HepG2 (cell line): ENCODE results near the gene CLCNKA. TPM values are rescaled to one million over a fixed set of nuclear protein-coding genes. Genes with fewer than 3 reads are reported as not detected.

Experiments used
- CBX2 ChIP-seq, 2 experiments: fragments of 200-600 bp in 1 of 2; sonication (generic); formaldehyde crosslinking in 1 of 2; IDR thresholded peaks; 2 replicates each; pipeline versions ENCODE4 v1.7.0 to v1.8.1; 2018 to 2022; ENCODE audit warnings: low read depth in 2 of 2, low read length in 1 of 2, mild to moderate bottlenecking in 1 of 2, missing genetic modification reagents in 1 of 2
- CC2D1A ChIP-seq: sonication (generic); formaldehyde crosslinking; IDR thresholded peaks from 2 replicates; pipeline ENCODE4 v1.8.1; 2023; ENCODE audit warnings: mild to moderate bottlenecking, missing genetic modification reagents
- EHMT2 ChIP-seq: fragments of 200-600 bp; sonication (generic); IDR thresholded peaks from 2 replicates; pipeline ENCODE4 v1.7.0; 2017; ENCODE audit warnings: antibody characterized with exemption, low read depth, low read length, borderline replicate concordance
- FOXK2 ChIP-seq: fragments of 450-650 bp; IDR thresholded peaks from 2 replicates; pipeline ENCODE4 v1.6.1; 2016
- ISL2 ChIP-seq: sonication (generic); formaldehyde crosslinking; IDR thresholded peaks from 2 replicates; pipeline ENCODE4 v1.5.0; 2020; ENCODE audit warnings: missing genetic modification reagents
- MAZ ChIP-seq, 2 experiments: sonication (generic) in 1 of 2; formaldehyde crosslinking in 1 of 2; IDR thresholded peaks; 2 replicates each; pipeline versions ENCODE4 v1.5.0 to v1.6.1; 2012 to 2020; ENCODE audit warnings: low read depth in 2 of 2, mild to moderate bottlenecking in 2 of 2, borderline replicate concordance in 1 of 2, improper control_type of control experiment in 1 of 2, low read length in 1 of 2, missing genetic modification reagents in 1 of 2, moderate library complexity in 1 of 2
- MEIS2 ChIP-seq: sonication (generic); formaldehyde crosslinking; IDR thresholded peaks from 2 replicates; pipeline ENCODE4 v1.9.0; 2021; ENCODE audit warnings: mild to moderate bottlenecking, missing genetic modification reagents
- MXI1 ChIP-seq: IDR thresholded peaks from 3 replicates; pipeline ENCODE4 v1.6.1; 2012; ENCODE audit warnings: low read depth, low read length, inconsistent platforms, borderline replicate concordance
- MYC ChIP-seq: sonication (generic); formaldehyde crosslinking; IDR thresholded peaks from 2 replicates; pipeline ENCODE4 v1.9.0; 2021; ENCODE audit warnings: missing genetic modification reagents, borderline replicate concordance
- NAIF1 ChIP-seq: sonication (generic); formaldehyde crosslinking; IDR thresholded peaks from 2 replicates; pipeline ENCODE4 v1.5.0; 2020; ENCODE audit warnings: mild to moderate bottlenecking, missing genetic modification reagents, borderline replicate concordance
- NFYC ChIP-seq: IDR thresholded peaks from 2 replicates; pipeline ENCODE4 v1.6.1; 2016; ENCODE audit warnings: missing genetic modification reagents, missing compliant biosample characterization
- NR2F6 ChIP-seq, 2 experiments: IDR thresholded peaks; 2 replicates each; pipeline ENCODE4 v1.6.1; 2016; ENCODE audit warnings: antibody characterized with exemption in 1 of 2, mild to moderate bottlenecking in 1 of 2
- PAF1 ChIP-seq: IDR thresholded peaks from 2 replicates; pipeline ENCODE4 v1.6.1; 2016; ENCODE audit warnings: missing genetic modification reagents, missing compliant biosample characterization
- SAP130 ChIP-seq: IDR thresholded peaks from 2 replicates; pipeline ENCODE4 v1.6.1; 2016; ENCODE audit warnings: low read depth
- SPEN ChIP-seq: sonication (generic); formaldehyde crosslinking; IDR thresholded peaks from 2 replicates; pipeline ENCODE4 v1.5.1; 2020; ENCODE audit warnings: low read depth, mild to moderate bottlenecking, missing genetic modification reagents
- TAF15 ChIP-seq: fragments of 200-400 bp; formaldehyde crosslinking; IDR thresholded peaks from one replicate; pipeline ENCODE4 v1.6.1; 2018; ENCODE audit warnings: mild to moderate bottlenecking, low read depth, low read length; ENCODE audit not compliant: poor library complexity, severe bottlenecking
- ZIK1 ChIP-seq: sonication (generic); formaldehyde crosslinking; IDR thresholded peaks from 2 replicates; pipeline ENCODE4 v1.5.0; 2020; ENCODE audit warnings: mild to moderate bottlenecking, low read depth, missing genetic modification reagents, borderline replicate concordance
- ZNF101 ChIP-seq: sonication (generic); formaldehyde crosslinking; IDR thresholded peaks from 2 replicates; pipeline ENCODE4 v1.4.0; 2020; ENCODE audit warnings: mild to moderate bottlenecking, low read depth, missing genetic modification reagents, borderline replicate concordance
- ZNF251 ChIP-seq: sonication (generic); formaldehyde crosslinking; IDR thresholded peaks from 2 replicates; pipeline ENCODE4 v1.9.0; 2021; ENCODE audit warnings: mild to moderate bottlenecking, missing genetic modification reagents
- ZNF354B ChIP-seq: sonication (generic); formaldehyde crosslinking; IDR thresholded peaks from 2 replicates; pipeline ENCODE4 v1.8.0; 2022; ENCODE audit warnings: mild to moderate bottlenecking, missing genetic modification reagents
- ZNF431 ChIP-seq: sonication (generic); formaldehyde crosslinking; IDR thresholded peaks from 2 replicates; pipeline ENCODE4 v1.9.0; 2022; ENCODE audit warnings: missing genetic modification reagents, low read depth, mild to moderate bottlenecking, borderline replicate concordance
- ZNF549 ChIP-seq: sonication (generic); formaldehyde crosslinking; IDR thresholded peaks from 2 replicates; pipeline ENCODE4 v1.5.0; 2020; ENCODE audit warnings: missing genetic modification reagents
- ZNF598 ChIP-seq: sonication (generic); formaldehyde crosslinking; IDR thresholded peaks from 2 replicates; pipeline ENCODE4 v1.5.1; 2020; ENCODE audit warnings: mild to moderate bottlenecking, missing genetic modification reagents, borderline replicate concordance
- ZNF607 ChIP-seq: sonication (generic); formaldehyde crosslinking; IDR thresholded peaks from 2 replicates; pipeline ENCODE4 v1.5.1; 2020; ENCODE audit warnings: missing genetic modification reagents, mild to moderate bottlenecking, borderline replicate concordance
- ZNF644 ChIP-seq: IDR thresholded peaks from 2 replicates; pipeline ENCODE4 v1.6.1; 2016; ENCODE audit warnings: low read depth
- ZNF776 ChIP-seq: sonication (generic); formaldehyde crosslinking; IDR thresholded peaks from 2 replicates; pipeline ENCODE4 v1.4.0; 2020; ENCODE audit warnings: mild to moderate bottlenecking, missing genetic modification reagents
- ZNF792 ChIP-seq: IDR thresholded peaks from 2 replicates; pipeline ENCODE4 v1.6.1; 2016
- ZNF878 ChIP-seq: sonication (generic); formaldehyde crosslinking; IDR thresholded peaks from 2 replicates; pipeline ENCODE4 v1.8.1; 2023; ENCODE audit warnings: mild to moderate bottlenecking, missing genetic modification reagents, moderate library complexity
- ZNF883 ChIP-seq: sonication (generic); formaldehyde crosslinking; IDR thresholded peaks from 2 replicates; pipeline ENCODE4 v1.5.1; 2020; ENCODE audit warnings: mild to moderate bottlenecking, missing genetic modification reagents; ENCODE audit errors: not compliant biosample characterization
- ZSCAN22 ChIP-seq: sonication (generic); formaldehyde crosslinking; IDR thresholded peaks from 2 replicates; pipeline ENCODE4 v1.4.0; 2020; ENCODE audit warnings: mild to moderate bottlenecking, missing genetic modification reagents
- ZSCAN29 ChIP-seq: sonication (generic); formaldehyde crosslinking; conservative IDR thresholded peaks from 2 replicates; pipeline ENCODE4 v1.4.0; 2020; ENCODE audit warnings: mild to moderate bottlenecking, missing genetic modification reagents
- ZZZ3 ChIP-seq: sonication (generic); formaldehyde crosslinking; IDR thresholded peaks from 2 replicates; pipeline ENCODE4 v1.4.0; 2020; ENCODE audit warnings: missing genetic modification reagents, mild to moderate bottlenecking, borderline replicate concordance
- polyA plus RNA-seq, 8 experiments: library from polyadenylated mRNA; depleted of rRNA in 3 of 8; stranded (reverse) in 7 of 8; unstranded in 1 of 8; fragments of >200 nt; fragmentation: Illumina TruSeq in 4 of 8; extraction: Trizol in 4 of 8; gene quantifications; 2 replicates each; pipeline versions ENCODE4 v1.2.1 to v1.2.3, GENCODE V29; 2011 to 2016; ENCODE audit warnings: low read depth in 4 of 8, missing spikeins in 1 of 8, mixed read lengths in 1 of 8; ENCODE audit not compliant: insufficient read depth in 1 of 8
- total RNA-seq, 5 experiments: library from RNA; depleted of rRNA; stranded (reverse); fragments of >200 nt; fragmentation: Illumina TruSeq; extraction: Trizol; gene quantifications; 2 replicates each; pipeline ENCODE4 v1.2.3, GENCODE V29; 2016; ENCODE audit warnings: low read depth in 1 of 5
- TF ChIP-seq, protein P1 (sequence below): sonication (generic); formaldehyde crosslinking; conservative IDR thresholded peaks from 2 replicates; pipeline ENCODE4 v1.5.0; 2020; ENCODE audit warnings: missing genetic modification reagents

The CLCNKA gene
- total and polyA plus RNA-seq, 2 of the 13 experiments (the other 11 are each of a cell fraction or from before 2014, with no cell fraction given) = 0.03 TPM; not detected in 1

GRCh38 chr1:15975358-15975804 lies 46.5 kb upstream of the CLCNKA start (continued):
- TF ChIP-seq NAIF1 (no peak), NR2F6 (IDR thresholded peaks at IDR 0.05) (no peak), NR2F6 (CRISPR knock-in tag; IDR thresholded peaks at IDR 0.05) (peak; percentile 67; the same call in 1 of the 2 replicates), TAF15 (no peak), ZNF644 (CRISPR knock-in tag) (no peak), ZNF878 (CRISPR knock-in tag) (no peak), PAF1 (no peak), ZNF101 (CRISPR knock-in tag) (no peak), ZNF354B (CRISPR knock-in tag) (0 out of 2 replicates have a peak, but pooled peaks have one; percentile 9), ZZZ3 (CRISPR knock-in tag) (no peak), ZNF251 (CRISPR knock-in tag) (no peak), MAZ (IDR thresholded peaks at IDR 0.05; ENCODE audit: borderline replicate concordance, low read depth, low read length) (no peak), MAZ (CRISPR knock-in tag; IDR thresholded peaks at IDR 0.05; ENCODE audit: low read depth) (peak; percentile 72; the same call in 1 of the 2 replicates), ZNF431 (no peak), ZIK1 (no peak), MXI1 (no peak), NFYC (CRISPR knock-in tag) (no peak), FOXK2 (no peak), CC2D1A (CRISPR knock-in tag) (no peak), ZNF792 (CRISPR knock-in tag) (no peak), MYC (CRISPR knock-in tag) (peak; percentile 50; the same call in 1 of the 2 replicates), EHMT2 (no peak), ZSCAN29 (CRISPR knock-in tag) (no peak), ZSCAN22 (CRISPR knock-in tag) (no peak), MEIS2 (CRISPR knock-in tag) (no peak), ZNF776 (CRISPR knock-in tag) (no peak), SPEN (CRISPR knock-in tag) (peak; percentile 40; the same call in 1 of the 2 replicates), ISL2 (CRISPR knock-in tag) (no peak), ZNF883 (CRISPR knock-in tag) (no peak), CBX2 (IDR thresholded peaks at IDR 0.05; ENCODE audit: low read depth, low read length) (no peak), CBX2 (CRISPR knock-in tag; IDR thresholded peaks at IDR 0.05; ENCODE audit: low read depth) (no peak), ZNF607 (CRISPR knock-in tag) (0 out of 2 replicates have a peak, but pooled peaks have one; percentile 15), ZNF549 (no peak), SAP130 (peak; percentile 61), ZNF598 (CRISPR knock-in tag) (no peak)
- TF ChIP-seq, protein P1, sequence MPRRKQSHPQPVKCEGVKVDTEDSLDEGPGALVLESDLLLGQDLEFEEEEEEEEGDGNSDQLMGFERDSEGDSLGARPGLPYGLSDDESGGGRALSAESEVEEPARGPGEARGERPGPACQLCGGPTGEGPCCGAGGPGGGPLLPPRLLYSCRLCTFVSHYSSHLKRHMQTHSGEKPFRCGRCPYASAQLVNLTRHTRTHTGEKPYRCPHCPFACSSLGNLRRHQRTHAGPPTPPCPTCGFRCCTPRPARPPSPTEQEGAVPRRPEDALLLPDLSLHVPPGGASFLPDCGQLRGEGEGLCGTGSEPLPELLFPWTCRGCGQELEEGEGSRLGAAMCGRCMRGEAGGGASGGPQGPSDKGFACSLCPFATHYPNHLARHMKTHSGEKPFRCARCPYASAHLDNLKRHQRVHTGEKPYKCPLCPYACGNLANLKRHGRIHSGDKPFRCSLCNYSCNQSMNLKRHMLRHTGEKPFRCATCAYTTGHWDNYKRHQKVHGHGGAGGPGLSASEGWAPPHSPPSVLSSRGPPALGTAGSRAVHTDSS = no peak; the same call in 1 of the 2 replicates
